Adrenal gland (tissue), 5 donors: Measurements from ENCODE around the gene CFAP299.

ENCODE experiments used
- POLR2A ChIP-seq, 2 donors: fragments of 450-650 bp; IDR thresholded peaks; one replicate each; pipeline ENCODE4 v1.6.1; 2017; ENCODE audit warnings: antibody characterized with exemption in 2 of 2, mild to moderate bottlenecking in 2 of 2, moderate library complexity in 1 of 2
- TF ChIP-seq, protein P1 (sequence below), 6 experiments: fragments of 450-650 bp in 4 of 6; fragments of 200-600 bp in 2 of 6; sonication (generic) in 1 of 6; IDR thresholded peaks; 1 replicate in 5 of 6; 2 replicates in 1 of 6; pipeline versions ENCODE4 v1.5.1 to v1.8.0; 2016 to 2021; ENCODE audit warnings: antibody characterized with exemption in 6 of 6, mild to moderate bottlenecking in 2 of 6, moderate library complexity in 1 of 6
- donor health status: DM: no; HTN: no; CAD: no.

DNA sequence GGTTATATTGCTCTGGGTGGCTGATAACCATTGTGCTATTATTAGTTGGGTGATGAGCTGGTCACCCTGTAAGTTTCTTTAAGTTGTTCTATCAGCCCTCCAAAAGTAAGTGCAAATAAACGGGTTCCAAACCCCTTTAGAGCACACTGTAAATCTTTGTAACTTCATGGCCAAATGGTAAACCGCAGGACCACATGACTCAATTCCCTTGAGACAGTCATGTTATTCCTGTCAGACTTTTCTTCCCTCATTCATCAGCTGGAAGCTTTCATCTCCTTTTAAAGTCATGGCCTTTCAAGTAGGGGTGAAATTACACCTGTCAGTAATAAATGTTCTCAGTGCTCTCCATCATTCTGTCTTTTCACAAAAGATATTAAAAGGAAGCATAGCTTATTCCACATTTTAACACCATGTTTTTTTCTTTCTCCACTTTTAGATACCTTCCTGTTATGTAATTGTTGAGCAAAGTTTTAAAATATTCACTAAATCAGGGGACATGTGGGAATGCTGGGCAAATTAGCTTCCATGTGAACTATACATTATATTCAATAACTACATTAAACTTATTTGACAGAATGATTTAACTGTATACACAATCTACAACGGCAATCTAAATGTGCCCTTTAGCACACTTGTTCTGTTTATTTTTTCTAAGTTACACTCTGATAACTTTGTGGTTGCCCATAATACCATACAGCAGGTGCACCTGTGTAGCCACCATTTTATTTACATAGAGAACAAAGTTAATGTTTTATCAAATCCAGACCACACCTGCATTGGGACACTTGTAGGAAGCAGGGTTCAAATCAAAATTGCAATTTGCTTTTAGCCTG, 275.5 kb downstream of the CFAP299 start:
- no peak for TF ChIP-seq POLR2A (IDR thresholded peaks at IDR 0.05)
- TF ChIP-seq, protein P1, sequence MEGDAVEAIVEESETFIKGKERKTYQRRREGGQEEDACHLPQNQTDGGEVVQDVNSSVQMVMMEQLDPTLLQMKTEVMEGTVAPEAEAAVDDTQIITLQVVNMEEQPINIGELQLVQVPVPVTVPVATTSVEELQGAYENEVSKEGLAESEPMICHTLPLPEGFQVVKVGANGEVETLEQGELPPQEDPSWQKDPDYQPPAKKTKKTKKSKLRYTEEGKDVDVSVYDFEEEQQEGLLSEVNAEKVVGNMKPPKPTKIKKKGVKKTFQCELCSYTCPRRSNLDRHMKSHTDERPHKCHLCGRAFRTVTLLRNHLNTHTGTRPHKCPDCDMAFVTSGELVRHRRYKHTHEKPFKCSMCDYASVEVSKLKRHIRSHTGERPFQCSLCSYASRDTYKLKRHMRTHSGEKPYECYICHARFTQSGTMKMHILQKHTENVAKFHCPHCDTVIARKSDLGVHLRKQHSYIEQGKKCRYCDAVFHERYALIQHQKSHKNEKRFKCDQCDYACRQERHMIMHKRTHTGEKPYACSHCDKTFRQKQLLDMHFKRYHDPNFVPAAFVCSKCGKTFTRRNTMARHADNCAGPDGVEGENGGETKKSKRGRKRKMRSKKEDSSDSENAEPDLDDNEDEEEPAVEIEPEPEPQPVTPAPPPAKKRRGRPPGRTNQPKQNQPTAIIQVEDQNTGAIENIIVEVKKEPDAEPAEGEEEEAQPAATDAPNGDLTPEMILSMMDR (IDR thresholded peaks at IDR 0.05): no peak
